Bronchial epithelial cell (primary cell): Measurements from ENCODE around the gene TNC. TPM values are rescaled to one million over a fixed set of nuclear protein-coding genes. Genes with fewer than 3 reads are reported as not detected.

Experiments
- DNase-seq: peaks from one replicate; pipeline ENCODE4 v3.0.0-alpha.2; 2010; ENCODE audit warnings: low read depth
- FAIRE-seq: peaks from 2 replicates; lab custom pipeline; 2011; peaks lifted over from hg19 to GRCh38; lab: Jason Lieb, UNC
- H3K27me3 ChIP-seq: 2 replicates; pipeline ENCODE4 v1.5.1; 2011; ENCODE audit warnings: low read length; ENCODE audit not compliant: control insufficient read depth, insufficient read depth
- H3K36me3 ChIP-seq: 2 replicates; pipeline ENCODE4 v1.5.1; 2011; ENCODE audit warnings: low read length; ENCODE audit not compliant: control insufficient read depth, insufficient read depth
- H3K4me3 ChIP-seq: 2 replicates; pipeline ENCODE4 v1.5.1; 2011; ENCODE audit warnings: mild to moderate bottlenecking, low read depth, low read length, control low read depth
- total RNA-seq: library from RNA; depleted of rRNA; stranded (reverse); fragments of >200 nt; gene quantifications from 2 replicates; pipeline ENCODE4 v1.2.1, GENCODE V29; 2014
- TF ChIP-seq, protein P1 (sequence below): IDR thresholded peaks from 2 replicates; pipeline ENCODE4 v1.5.1; 2011; ENCODE audit warnings: mild to moderate bottlenecking, moderate library complexity, low read length, control low read depth, inconsistent platforms; ENCODE audit not compliant: insufficient read depth, severe bottlenecking

Gene TNC
- total RNA-seq, 1 donor from 2014 or later: 124 TPM

GRCh38 chr9:115022760-115023434, 95.1 kb downstream of the TNC start:
- no peak for FAIRE-seq
- Histone ChIP-seq H3K27me3 (no peaks in the 10 kb centered on the region), H3K36me3 (peaks cover 3% of the 10 kb centered on the region), H3K4me3 (no peak overlapping the region)
- no peak for DNase-seq
- TF ChIP-seq, protein P1, sequence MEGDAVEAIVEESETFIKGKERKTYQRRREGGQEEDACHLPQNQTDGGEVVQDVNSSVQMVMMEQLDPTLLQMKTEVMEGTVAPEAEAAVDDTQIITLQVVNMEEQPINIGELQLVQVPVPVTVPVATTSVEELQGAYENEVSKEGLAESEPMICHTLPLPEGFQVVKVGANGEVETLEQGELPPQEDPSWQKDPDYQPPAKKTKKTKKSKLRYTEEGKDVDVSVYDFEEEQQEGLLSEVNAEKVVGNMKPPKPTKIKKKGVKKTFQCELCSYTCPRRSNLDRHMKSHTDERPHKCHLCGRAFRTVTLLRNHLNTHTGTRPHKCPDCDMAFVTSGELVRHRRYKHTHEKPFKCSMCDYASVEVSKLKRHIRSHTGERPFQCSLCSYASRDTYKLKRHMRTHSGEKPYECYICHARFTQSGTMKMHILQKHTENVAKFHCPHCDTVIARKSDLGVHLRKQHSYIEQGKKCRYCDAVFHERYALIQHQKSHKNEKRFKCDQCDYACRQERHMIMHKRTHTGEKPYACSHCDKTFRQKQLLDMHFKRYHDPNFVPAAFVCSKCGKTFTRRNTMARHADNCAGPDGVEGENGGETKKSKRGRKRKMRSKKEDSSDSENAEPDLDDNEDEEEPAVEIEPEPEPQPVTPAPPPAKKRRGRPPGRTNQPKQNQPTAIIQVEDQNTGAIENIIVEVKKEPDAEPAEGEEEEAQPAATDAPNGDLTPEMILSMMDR: no peak

DNA sequence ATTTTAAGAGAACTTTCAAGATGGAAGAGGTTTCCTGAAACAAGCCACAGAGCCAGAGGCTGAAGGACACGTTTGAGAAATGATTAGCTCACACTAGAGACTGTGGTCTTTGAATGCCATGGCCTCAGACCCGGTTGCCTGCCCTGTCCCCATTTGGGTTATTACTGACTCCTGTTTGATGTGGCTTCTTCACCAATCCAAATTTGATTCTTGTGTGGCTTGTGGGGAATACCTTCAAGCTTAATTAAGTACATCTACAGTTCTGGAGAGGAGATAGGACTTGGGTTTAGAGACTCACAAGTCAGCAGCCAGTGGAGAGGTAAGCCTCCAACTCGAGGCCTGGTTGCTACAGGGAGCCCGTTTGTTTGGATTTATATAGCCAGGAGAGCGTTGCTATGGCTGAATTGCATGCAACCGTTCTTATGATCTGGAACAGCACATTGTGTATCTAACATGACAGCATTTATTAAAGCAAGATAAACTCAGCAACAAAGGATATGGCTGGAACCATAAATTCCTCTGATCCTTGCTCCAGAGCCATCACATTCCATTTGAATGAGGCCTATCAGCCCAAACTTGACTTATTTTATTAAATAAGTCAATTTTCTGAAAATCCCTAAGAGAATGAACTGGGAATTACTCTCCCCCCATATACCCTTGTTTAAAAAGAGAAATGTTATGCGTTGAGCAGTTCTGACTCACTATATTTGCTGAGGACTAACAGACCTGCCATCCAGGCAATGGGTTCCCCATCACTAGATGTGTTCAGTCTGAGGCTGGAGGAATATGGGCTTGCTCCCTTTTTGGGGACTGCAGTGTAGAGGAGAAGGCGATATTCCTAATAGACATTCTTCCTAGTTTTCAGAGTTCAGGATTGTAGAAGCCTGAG, 99.2 kb downstream of the TNC start:
- no peak overlapping the region for H3K4me3 ChIP-seq
- FAIRE-seq: no peak
- no peaks in the 10 kb centered on the region for H3K27me3 ChIP-seq
- H3K36me3 ChIP-seq: peaks cover 3% of the 10 kb centered on the region
- DNase-seq: no peak
- TF ChIP-seq, protein P1: no peak

DNA sequence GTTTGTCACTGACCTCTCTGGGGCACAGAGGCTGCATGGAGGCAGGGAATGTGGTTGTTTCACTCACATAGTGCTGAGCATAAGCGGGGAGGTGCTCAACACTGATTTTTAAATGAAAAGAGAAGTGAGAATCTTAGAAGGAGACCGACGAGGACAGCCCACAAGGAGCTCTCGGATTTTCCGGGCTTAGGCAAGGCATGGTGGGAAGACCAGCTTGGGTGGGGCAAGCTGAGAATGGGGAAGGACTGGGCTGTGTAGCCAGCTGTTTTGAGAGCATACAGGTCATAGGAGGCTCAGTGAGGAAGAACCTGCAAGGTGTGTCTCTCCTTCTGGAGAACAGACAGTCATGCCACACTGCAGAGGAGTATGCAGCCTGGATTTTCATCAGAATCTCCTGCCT, 101.6 kb downstream of the TNC start:
- DNase-seq (no peak), FAIRE-seq (peak; percentile 52)
- H3K36me3 ChIP-seq: peaks cover 2% of the 10 kb centered on the region
- H3K4me3 ChIP-seq: no peak overlapping the region
- TF ChIP-seq, protein P1: no peak
- peaks cover 16% of the 10 kb centered on the region for H3K27me3 ChIP-seq

- Histone ChIP-seq H3K36me3 (no peaks in the 10 kb centered on the region), H3K4me3 (no peak overlapping the region), H3K27me3 (peaks cover 21% of the 10 kb centered on the region)
- FAIRE-seq (peak; percentile 58), DNase-seq (peak; percentile 51)
- TF ChIP-seq, protein P1: peak; percentile 73
These were observed 102.8 kb downstream of the TNC start for GRCh38 chr9:115015018-115015635.

DNA sequence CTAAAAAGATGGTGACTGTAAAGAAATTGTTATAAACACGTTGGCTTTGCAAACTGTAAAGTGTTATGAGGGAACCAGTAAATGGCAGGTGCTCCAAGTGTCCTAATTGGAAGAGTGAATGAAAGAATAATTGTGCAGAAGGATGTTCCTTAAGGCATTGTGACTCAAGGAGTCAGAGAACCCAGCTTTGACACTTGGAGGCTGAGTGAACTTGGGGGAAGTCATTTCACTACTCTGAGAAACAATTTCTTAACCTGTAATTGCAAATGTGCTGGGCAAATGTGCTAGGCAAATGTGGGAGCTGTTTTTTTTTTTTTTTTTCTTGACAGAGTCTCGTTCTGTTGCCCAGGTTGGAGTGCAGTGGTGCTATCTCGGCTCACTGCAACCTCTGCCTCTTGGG, 103.5 kb downstream of the TNC start:
- H3K27me3 ChIP-seq: peaks cover 23% of the 10 kb centered on the region
- no peak for DNase-seq
- TF ChIP-seq, protein P1: no peak
- H3K36me3 ChIP-seq: no peaks in the 10 kb centered on the region
- no peak overlapping the region for H3K4me3 ChIP-seq
- no peak for FAIRE-seq
